ENCODE measurements around the gene SYT9.

SYT9 gene

GRCh38 chr11:7292922-7293321, 41.2 kb downstream of the SYT9 start:
- H3K9me3 ChIP-seq (ENCODE audit: control insufficient read depth in 5 of 5, low read length in 5 of 5), result no peaks in the 10 kb centered on the region
- H3K36me3 ChIP-seq (ENCODE audit: control insufficient read depth in 5 of 5, insufficient read depth in 5 of 5, low read length in 5 of 5), result no peaks in the 10 kb centered on the region
- H3K4me3 ChIP-seq (ENCODE audit: low read depth in 1 of 5, low read length in 5 of 5), result no peak overlapping the region
- H3K4me1 ChIP-seq (ENCODE audit: control insufficient read depth in 5 of 5, insufficient read depth in 5 of 5, low read length in 5 of 5), result peaks cover 0 to 3% (median 0%) of the 10 kb centered on the region in 5 donors
- no peak overlapping the region for H3K27ac ChIP-seq (ENCODE audit: low read depth, low read length)
- H3K27me3 ChIP-seq (ENCODE audit: control insufficient read depth in 5 of 5, insufficient read depth in 4 of 5, low read length in 5 of 5), result peaks cover 0 to 4% (median 0%) of the 10 kb centered on the region in 5 donors
- no peak overlapping the region for H3K9ac ChIP-seq (ENCODE audit: low read length in 5 of 5)

- Histone ChIP-seq H3K27ac (ENCODE audit: low read depth, low read length) (no peak overlapping the region), H3K4me1 (ENCODE audit: control insufficient read depth in 5 of 5, insufficient read depth in 5 of 5, low read length in 5 of 5) (no peaks in the 10 kb centered on the region), H3K9ac (ENCODE audit: low read length in 5 of 5) (no peak overlapping the region), H3K36me3 (ENCODE audit: control insufficient read depth in 5 of 5, insufficient read depth in 5 of 5, low read length in 5 of 5) (no peaks in the 10 kb centered on the region), H3K27me3 (ENCODE audit: control insufficient read depth in 5 of 5, insufficient read depth in 4 of 5, low read length in 5 of 5) (peaks cover 0 to 5% (median 0%) of the 10 kb centered on the region in 5 donors), H3K4me3 (ENCODE audit: low read depth in 1 of 5, low read length in 5 of 5) (no peak overlapping the region), H3K9me3 (ENCODE audit: control insufficient read depth in 5 of 5, low read length in 5 of 5) (no peaks in the 10 kb centered on the region)
These were observed 47.7 kb downstream of the SYT9 start for GRCh38 chr11:7299393-7299792.

DNA sequence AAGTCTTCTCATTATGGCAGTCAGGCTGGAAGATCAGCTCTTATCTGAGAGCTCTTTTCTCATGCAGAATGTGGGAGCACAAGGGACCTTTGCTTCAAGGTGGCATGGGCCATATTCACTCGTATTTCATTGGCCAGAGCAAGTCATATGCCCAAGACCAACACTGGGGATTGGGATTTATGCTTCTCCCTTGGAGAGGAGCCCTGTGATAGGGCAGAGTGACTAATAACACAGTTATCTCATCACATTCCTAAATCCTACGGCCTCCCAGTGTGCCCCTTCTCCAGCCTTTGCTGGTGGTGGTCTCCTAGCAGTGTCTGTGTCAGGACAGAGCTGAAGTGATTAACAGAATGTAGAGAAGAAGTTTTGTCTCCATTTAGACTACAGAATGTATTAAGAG, 48.6 kb downstream of the SYT9 start:
- Histone ChIP-seq H3K36me3 (ENCODE audit: control insufficient read depth in 5 of 5, insufficient read depth in 5 of 5, low read length in 5 of 5) (no peaks in the 10 kb centered on the region), H3K9ac (ENCODE audit: low read length in 5 of 5) (no peak overlapping the region), H3K9me3 (ENCODE audit: control insufficient read depth in 5 of 5, low read length in 5 of 5) (no peaks in the 10 kb centered on the region), H3K27me3 (ENCODE audit: control insufficient read depth in 5 of 5, insufficient read depth in 4 of 5, low read length in 5 of 5) (peaks cover 0 to 5% (median 0%) of the 10 kb centered on the region in 5 donors), H3K4me3 (ENCODE audit: low read depth in 1 of 5, low read length in 5 of 5) (no peak overlapping the region), H3K27ac (ENCODE audit: low read depth, low read length) (no peak overlapping the region), H3K4me1 (ENCODE audit: control insufficient read depth in 5 of 5, insufficient read depth in 5 of 5, low read length in 5 of 5) (no peaks in the 10 kb centered on the region)

- Histone ChIP-seq H3K27ac (ENCODE audit: low read depth, low read length) (no peak overlapping the region), H3K4me1 (ENCODE audit: control insufficient read depth in 5 of 5, insufficient read depth in 5 of 5, low read length in 5 of 5) (no peaks in the 10 kb centered on the region), H3K4me3 (ENCODE audit: low read depth in 1 of 5, low read length in 5 of 5) (no peak overlapping the region), H3K27me3 (ENCODE audit: control insufficient read depth in 5 of 5, insufficient read depth in 4 of 5, low read length in 5 of 5) (peaks cover 0 to 5% (median 0%) of the 10 kb centered on the region in 5 donors), H3K9ac (ENCODE audit: low read length in 5 of 5) (no peak overlapping the region), H3K9me3 (ENCODE audit: control insufficient read depth in 5 of 5, low read length in 5 of 5) (no peaks in the 10 kb centered on the region), H3K36me3 (ENCODE audit: control insufficient read depth in 5 of 5, insufficient read depth in 5 of 5, low read length in 5 of 5) (no peaks in the 10 kb centered on the region)
These were observed 51.4 kb downstream of the SYT9 start for GRCh38 chr11:7303146-7303545.

GRCh38 chr11:7306900-7307299, 55.2 kb downstream of the SYT9 start:
- Histone ChIP-seq H3K9ac (ENCODE audit: low read length in 5 of 5) (no peak overlapping the region), H3K36me3 (ENCODE audit: control insufficient read depth in 5 of 5, insufficient read depth in 5 of 5, low read length in 5 of 5) (no peaks in the 10 kb centered on the region), H3K9me3 (ENCODE audit: control insufficient read depth in 5 of 5, low read length in 5 of 5) (no peaks in the 10 kb centered on the region), H3K27me3 (ENCODE audit: control insufficient read depth in 5 of 5, insufficient read depth in 4 of 5, low read length in 5 of 5) (peaks cover 0 to 2% (median 0%) of the 10 kb centered on the region in 5 donors), H3K27ac (ENCODE audit: low read depth, low read length) (no peak overlapping the region), H3K4me3 (ENCODE audit: low read depth in 1 of 5, low read length in 5 of 5) (no peak overlapping the region), H3K4me1 (ENCODE audit: control insufficient read depth in 5 of 5, insufficient read depth in 5 of 5, low read length in 5 of 5) (no peaks in the 10 kb centered on the region)

- Histone ChIP-seq H3K9ac (ENCODE audit: low read length in 5 of 5) (no peak overlapping the region), H3K27me3 (ENCODE audit: control insufficient read depth in 5 of 5, insufficient read depth in 4 of 5, low read length in 5 of 5) (peaks cover 0 to 3% (median 0%) of the 10 kb centered on the region in 5 donors), H3K4me1 (ENCODE audit: control insufficient read depth in 5 of 5, insufficient read depth in 5 of 5, low read length in 5 of 5) (no peaks in the 10 kb centered on the region), H3K27ac (ENCODE audit: low read depth, low read length) (no peak overlapping the region), H3K9me3 (ENCODE audit: control insufficient read depth in 5 of 5, low read length in 5 of 5) (no peaks in the 10 kb centered on the region), H3K4me3 (ENCODE audit: low read depth in 1 of 5, low read length in 5 of 5) (no peak overlapping the region), H3K36me3 (ENCODE audit: control insufficient read depth in 5 of 5, insufficient read depth in 5 of 5, low read length in 5 of 5) (no peaks in the 10 kb centered on the region)
These were observed 56.1 kb downstream of the SYT9 start for GRCh38 chr11:7307836-7308235.

- H3K9me3 ChIP-seq (ENCODE audit: control insufficient read depth in 5 of 5, low read length in 5 of 5), result no peaks in the 10 kb centered on the region
These were observed 60.2 kb downstream of the SYT9 start for GRCh38 chr11:7311903-7312302.

GRCh38 chr11:7314811-7315604, 63.3 kb downstream of the SYT9 start:
- H3K4me3 ChIP-seq (ENCODE audit: low read depth in 1 of 5, low read length in 5 of 5), result no peak overlapping the region
- no peaks in the 10 kb centered on the region for H3K36me3 ChIP-seq (ENCODE audit: control insufficient read depth in 5 of 5, insufficient read depth in 5 of 5, low read length in 5 of 5)
- no peak overlapping the region for H3K9ac ChIP-seq (ENCODE audit: low read length in 5 of 5)
- H3K4me1 ChIP-seq (ENCODE audit: control insufficient read depth in 5 of 5, insufficient read depth in 5 of 5, low read length in 5 of 5), result no peaks in the 10 kb centered on the region
- peaks cover 0 to 3% (median 0%) of the 10 kb centered on the region in 5 donors for H3K27me3 ChIP-seq (ENCODE audit: control insufficient read depth in 5 of 5, insufficient read depth in 4 of 5, low read length in 5 of 5)
- H3K27ac ChIP-seq (ENCODE audit: low read depth, low read length), result no peak overlapping the region
- H3K9me3 ChIP-seq (ENCODE audit: control insufficient read depth in 5 of 5, low read length in 5 of 5), result no peaks in the 10 kb centered on the region

More at GRCh38 chr11:7311903-7312302, 60.2 kb downstream of the SYT9 start:
- Histone ChIP-seq H3K4me3 (ENCODE audit: low read depth in 1 of 5, low read length in 5 of 5) (no peak overlapping the region), H3K27me3 (ENCODE audit: control insufficient read depth in 5 of 5, insufficient read depth in 4 of 5, low read length in 5 of 5) (peaks cover 0 to 3% (median 0%) of the 10 kb centered on the region in 5 donors), H3K9ac (ENCODE audit: low read length in 5 of 5) (no peak overlapping the region), H3K27ac (ENCODE audit: low read depth, low read length) (no peak overlapping the region), H3K4me1 (ENCODE audit: control insufficient read depth in 5 of 5, insufficient read depth in 5 of 5, low read length in 5 of 5) (no peaks in the 10 kb centered on the region), H3K36me3 (ENCODE audit: control insufficient read depth in 5 of 5, insufficient read depth in 5 of 5, low read length in 5 of 5) (no peaks in the 10 kb centered on the region)

- Histone ChIP-seq H3K9ac (ENCODE audit: low read length in 5 of 5) (no peak overlapping the region), H3K4me1 (ENCODE audit: control insufficient read depth in 5 of 5, insufficient read depth in 5 of 5, low read length in 5 of 5) (no peaks in the 10 kb centered on the region), H3K4me3 (ENCODE audit: low read depth in 1 of 5, low read length in 5 of 5) (no peak overlapping the region), H3K36me3 (ENCODE audit: control insufficient read depth in 5 of 5, insufficient read depth in 5 of 5, low read length in 5 of 5) (no peaks in the 10 kb centered on the region), H3K9me3 (ENCODE audit: control insufficient read depth in 5 of 5, low read length in 5 of 5) (no peaks in the 10 kb centered on the region), H3K27ac (ENCODE audit: low read depth, low read length) (no peak overlapping the region), H3K27me3 (ENCODE audit: control insufficient read depth in 5 of 5, insufficient read depth in 4 of 5, low read length in 5 of 5) (peaks cover 0 to 2% (median 0%) of the 10 kb centered on the region in 5 donors)
These were observed 67.8 kb downstream of the SYT9 start for GRCh38 chr11:7319501-7319900.

DNA sequence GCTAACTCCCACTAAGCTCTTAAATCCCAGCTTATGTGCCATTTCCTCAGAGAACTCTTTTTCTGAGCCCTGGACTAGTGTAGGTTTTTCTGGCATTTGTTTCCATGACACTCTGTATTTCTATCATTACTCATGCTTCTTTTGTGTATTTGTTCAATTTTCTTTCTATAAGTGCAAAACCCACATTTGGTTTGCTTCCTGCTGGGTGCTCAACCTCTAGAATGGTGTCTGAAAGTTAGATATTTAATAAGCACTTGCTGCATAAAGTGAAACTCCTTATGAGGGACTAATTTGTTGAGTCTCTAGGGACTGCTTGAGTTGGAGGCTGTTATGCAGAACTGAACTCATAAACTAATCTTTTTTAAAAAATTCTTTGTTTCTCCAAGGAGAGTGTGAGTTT, 68.6 kb downstream of the SYT9 start:
- Histone ChIP-seq H3K9ac (ENCODE audit: low read length in 5 of 5) (no peak overlapping the region), H3K4me3 (ENCODE audit: low read depth in 1 of 5, low read length in 5 of 5) (no peak overlapping the region), H3K4me1 (ENCODE audit: control insufficient read depth in 5 of 5, insufficient read depth in 5 of 5, low read length in 5 of 5) (no peaks in the 10 kb centered on the region), H3K27me3 (ENCODE audit: control insufficient read depth in 5 of 5, insufficient read depth in 4 of 5, low read length in 5 of 5) (peaks cover 0 to 2% (median 0%) of the 10 kb centered on the region in 5 donors), H3K27ac (ENCODE audit: low read depth, low read length) (no peak overlapping the region), H3K9me3 (ENCODE audit: control insufficient read depth in 5 of 5, low read length in 5 of 5) (no peaks in the 10 kb centered on the region), H3K36me3 (ENCODE audit: control insufficient read depth in 5 of 5, insufficient read depth in 5 of 5, low read length in 5 of 5) (no peaks in the 10 kb centered on the region)
